HG02870 (cell line): ENCODE measurements around the gene TMIGD3.

Source experiments
- ATAC-seq: cut with Tn5 transposase; IDR thresholded peaks from one replicate; pipeline ENCODE4 v1.9.1; 2021; ENCODE audit warnings: mild to moderate bottlenecking, moderate library complexity; ENCODE audit not compliant: unreplicated experiment

The TMIGD3 gene

DNA sequence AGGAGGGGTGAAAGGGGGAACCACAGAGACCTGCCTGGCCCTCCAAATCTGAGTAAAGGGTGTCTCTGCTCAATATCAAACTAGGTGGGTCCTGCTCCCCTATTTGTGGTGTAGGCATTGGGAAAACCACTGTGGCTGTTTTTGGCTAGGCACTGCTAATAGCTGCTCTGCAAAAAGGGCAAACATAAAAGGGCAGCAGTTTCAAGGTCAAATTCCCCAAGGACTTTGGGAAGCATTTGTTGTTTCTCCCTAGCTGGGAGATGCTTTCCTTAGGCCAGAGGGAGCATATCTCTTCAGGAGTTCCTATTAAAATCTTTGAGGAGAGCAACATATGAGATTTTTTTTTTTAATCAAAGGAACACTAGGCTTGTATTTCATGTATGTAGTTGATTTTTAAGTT lies 27.2 kb downstream of the TMIGD3 start:
- ATAC-seq = no peak

DNA sequence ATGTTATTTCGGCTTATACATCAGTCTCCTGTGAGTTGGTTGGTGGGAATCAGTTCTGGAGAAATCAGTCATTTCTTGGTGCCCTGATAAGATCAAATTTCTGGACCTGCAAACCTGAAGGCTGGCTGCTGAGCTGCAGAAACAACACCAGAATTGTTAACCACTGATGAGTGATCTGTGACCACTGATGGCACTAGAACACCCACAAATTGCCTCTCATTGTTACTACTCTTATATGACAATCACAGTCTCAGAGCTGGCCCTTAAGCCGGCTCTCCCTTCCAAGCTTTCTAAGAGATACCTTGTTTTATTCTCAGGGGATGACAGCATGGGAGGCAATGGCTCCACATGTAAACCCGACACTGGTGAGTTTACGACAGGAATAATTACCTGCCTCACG lies 27.7 kb downstream of the TMIGD3 start:
- no peak for ATAC-seq

DNA sequence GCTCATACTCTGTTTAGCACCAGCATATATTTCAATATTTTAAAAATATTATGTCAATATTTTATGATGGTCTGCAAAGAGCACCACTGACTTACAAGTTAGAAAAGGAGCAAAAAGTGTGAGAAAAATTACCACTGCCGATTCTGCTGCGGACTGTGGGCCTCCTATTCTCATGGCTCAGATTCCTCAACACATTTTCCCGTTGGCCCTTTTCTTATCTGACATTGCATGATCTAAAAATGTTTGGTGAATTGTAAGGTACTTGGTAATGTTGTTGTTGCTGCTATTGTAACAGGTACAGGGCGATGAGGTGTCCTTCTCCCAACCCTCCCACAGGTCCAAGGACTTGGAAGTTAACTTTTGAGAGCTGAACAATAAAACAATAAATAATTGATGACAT lies 28.9 kb downstream of the TMIGD3 start:
- ATAC-seq = no peak

DNA sequence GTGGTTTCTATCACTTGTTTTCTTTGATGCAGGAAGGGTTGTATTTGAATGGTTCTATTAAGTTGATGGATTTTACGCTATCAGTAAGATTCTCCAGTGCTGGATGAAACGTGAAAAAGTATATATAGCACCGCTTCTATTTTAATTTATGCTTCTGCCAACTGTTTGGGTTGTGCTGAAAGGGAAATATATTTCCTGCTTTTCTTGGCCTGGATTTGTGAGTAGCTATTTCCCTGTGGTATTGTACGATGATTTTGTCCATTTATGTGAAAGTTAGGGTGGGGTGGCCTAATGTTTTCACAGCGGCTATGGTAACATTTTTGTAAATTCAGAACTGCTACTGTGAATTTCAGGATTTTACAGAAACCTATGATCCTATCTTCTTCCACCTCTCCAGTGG lies 29.3 kb downstream of the TMIGD3 start:
- ATAC-seq = no peak

DNA sequence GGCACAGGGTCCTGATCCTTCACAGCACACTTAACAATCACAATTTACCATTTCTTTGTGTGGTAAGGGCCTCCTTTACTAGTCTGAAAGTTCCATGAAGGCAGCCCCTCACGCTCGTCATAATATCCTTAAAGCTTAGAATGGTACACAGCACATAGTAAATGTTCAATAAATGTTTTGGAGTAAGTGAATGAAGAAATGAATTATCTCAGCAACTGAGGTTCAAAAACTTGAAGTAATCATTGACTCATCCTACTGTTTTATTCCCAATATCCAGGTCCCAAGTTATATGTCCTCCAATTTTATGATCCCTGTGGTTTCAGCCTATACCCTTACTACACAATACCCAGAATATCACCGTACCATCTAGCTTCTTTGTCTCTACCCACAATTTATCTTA lies 31.9 kb downstream of the TMIGD3 start:
- no peak for ATAC-seq

DNA sequence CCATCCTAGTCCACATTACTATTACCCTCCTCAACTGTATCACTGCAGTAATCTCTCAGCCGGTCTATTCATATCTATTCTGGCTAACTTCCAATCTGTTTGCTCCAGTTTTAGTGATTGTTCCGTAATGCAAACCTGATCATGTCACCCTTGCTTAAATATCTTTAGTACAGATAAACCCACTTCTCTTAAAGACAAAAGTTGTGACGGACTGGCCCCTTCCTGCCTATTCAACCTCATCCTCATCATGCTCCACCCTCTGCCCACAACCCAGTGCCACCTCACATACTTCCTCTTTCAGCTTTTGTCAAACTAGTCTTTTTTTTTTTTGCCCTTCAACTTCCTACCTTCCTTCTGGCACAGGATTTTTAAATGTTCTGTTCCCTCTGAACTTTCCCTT lies 32.4 kb downstream of the TMIGD3 start:
- ATAC-seq = no peak

DNA sequence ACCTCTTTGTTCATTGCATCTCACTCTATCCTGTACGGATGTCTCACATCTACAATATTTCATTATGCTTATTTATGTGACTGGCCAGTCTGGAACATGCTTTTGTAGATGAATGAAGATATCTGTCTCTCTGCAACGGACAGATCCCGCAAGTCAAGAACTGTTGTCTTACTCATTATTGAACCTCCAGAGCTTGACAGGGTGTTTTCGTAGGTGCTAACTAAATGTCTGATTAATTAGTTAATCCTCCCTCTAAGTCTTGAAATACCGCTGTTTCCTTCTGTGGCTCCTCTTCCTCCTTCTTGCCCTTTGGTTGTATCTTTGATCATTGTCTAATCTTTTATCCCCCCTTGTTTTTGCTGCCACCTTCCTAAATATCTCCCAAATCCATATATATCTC lies 32.8 kb downstream of the TMIGD3 start:
- ATAC-seq = no peak

DNA sequence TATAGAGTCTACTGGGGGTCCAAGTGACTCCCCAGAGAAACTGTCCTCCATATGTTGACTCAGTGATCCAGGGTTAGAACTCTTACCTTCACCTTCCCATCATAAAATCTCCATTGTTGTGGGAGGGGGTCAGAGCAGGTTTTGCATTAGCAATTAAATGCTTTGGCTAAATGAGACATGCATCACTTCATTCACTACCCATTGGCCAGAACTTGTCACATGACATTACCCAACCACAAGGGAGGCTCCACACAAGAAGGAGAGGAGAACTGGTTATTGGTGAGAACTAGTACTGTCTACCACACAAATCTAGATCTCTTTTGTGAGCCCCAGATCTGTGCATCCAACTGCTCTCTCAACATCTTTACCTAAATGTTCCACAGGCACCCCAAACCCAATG lies 33.9 kb downstream of the TMIGD3 start:
- ATAC-seq = no peak

DNA sequence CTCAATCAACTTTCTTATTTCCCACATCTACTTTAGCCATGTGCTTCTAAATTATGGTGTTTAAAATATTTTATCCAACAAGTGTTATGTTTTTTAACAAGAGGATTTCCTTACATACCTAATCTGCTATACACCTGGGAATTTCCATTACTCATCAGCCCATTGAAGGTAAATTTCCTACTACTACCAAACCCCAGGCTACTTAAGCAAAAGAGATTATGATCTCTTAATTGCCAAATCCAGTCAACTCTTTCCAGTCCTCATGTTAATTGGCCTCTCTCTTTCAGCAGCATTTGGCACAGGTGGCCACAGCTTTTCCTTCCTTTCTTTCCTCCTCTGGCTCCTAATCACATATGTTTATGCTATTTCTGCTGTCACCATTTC lies 34.7 kb downstream of the TMIGD3 start:
- ATAC-seq = no peak

DNA sequence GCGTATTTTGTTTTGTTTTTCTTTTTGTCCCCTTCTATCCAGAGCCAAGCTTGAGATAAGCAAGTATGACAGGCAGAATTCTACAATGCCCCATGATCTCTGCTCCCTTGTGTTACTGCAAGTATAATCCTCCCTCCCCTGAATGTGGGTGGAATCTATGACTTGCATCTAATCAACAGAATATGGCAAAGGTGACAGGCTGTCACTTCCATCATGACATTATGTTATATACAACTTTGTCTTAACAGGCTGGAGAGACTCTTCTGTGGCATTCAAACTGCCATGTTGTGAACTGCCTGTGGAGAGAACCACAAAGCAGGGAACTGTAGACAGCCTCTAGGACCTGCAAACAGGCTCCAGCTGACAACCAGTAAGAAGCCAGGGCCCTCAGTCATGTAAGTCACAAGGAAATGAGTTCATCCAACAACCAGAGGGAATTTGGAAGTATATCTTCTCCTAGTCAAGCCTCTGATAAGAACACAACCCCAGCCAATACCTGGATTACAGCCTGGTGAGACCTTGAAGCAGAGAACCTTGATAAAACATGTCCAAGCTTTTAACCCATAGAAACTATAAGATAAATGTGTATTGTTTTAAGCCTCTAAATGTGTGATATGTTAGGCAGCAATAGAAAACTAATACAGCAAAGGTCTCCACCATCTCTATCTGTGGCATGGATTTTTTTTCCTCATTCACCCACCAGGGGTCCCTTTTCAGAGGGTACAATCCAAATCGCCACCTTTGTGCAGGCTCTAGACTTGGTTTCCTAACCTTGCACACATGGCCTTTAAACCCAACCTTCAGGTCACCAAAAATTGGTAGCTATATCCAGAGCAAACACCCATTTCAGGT lies 35.3 kb downstream of the TMIGD3 start:
- no peak for ATAC-seq

DNA sequence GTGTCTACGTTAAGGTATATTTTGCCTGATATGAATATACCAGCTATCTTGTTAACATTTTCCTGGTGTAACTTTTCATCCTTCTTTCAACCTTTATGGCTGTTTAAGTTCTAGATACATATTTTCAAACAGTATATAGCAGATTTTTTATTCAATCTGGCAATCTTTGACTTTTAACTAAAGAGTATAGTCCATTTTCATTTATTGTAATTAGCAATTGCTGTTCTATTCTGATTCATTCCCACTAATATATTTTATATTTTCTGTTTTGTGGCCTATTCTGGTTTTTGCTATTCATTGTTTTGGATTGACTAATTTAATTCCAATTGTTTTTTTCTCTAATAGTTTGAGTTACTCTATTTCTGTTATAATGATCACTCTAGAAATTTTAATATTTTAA lies 37.0 kb downstream of the TMIGD3 start:
- no peak for ATAC-seq

DNA sequence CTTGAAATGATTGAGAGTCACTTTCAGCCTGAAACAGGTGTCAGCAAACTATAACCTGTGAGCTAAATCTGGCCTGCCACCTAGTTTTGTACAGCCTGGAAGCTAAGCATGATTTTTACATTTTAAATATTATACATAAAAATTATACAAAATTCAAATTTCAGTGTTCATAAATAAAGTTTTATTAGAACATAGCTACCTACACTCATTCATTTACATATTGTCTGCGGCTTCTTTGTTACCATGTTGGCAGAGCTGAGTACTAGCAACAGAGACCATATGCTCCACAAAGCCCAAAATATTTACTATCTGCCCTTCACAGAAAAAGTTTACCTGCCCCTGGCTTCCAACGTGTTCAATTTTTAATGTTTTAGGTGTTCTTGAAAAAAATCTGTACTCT lies 37.7 kb downstream of the TMIGD3 start:
- no peak for ATAC-seq

DNA sequence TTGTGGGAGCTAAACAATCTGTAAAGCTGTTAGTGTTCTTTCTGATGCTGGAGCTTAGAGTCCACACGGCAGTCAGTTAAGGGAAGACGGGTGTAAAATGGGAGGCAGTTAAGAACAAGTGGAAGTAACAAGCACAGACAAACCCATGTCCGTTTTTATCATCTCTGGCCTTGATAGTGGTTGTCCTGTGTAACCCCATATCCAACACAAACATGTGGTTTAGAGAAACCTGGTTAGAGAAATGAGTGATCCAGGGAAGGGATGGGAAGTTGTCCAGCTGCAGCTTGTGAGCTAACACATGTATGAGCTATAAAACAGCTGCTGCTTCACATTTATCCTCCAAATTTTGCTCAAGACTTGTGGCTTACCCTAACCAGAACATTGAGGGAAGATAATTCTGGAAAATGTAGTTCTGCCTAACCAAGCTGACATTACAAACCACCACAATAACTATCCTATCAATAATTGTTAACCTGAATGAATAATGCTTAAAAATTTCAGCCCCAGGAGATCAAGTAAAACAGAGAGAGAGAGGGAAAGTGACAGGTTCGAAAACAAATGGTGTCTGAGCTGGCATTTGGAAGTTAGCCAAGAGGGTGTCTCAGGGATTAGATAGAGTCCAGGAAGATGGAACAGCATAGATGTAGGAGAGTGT lies 40.3 kb downstream of the TMIGD3 start:
- ATAC-seq = no peak

DNA sequence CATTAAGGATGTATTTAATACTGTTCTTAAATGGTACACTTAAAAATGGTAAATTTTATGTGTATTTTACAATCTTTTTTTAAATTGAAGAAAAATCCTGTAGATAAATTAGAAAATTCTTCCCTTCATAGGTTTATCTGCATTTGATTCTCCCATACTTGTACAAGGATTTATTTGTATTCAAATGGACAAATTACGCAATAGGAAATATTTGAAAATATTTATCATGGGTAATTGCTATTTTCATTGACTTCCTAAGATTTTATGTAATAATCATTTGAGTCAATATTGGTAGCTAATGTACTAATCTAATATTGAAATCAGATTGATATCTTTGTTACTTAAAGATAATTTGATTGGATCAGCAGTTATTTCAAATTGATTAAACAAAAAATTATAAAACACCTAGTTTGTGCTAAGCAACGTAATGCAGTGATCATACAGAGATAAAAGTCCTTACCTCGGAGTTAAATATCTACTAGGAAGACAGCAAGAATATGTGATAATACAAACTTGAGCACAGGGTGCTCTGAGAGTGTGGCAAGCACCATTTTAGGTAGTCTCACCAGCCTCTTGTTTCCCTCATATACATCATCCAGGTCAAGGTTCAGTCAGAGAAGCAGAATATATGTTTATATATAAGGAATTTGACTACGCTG lies 40.9 kb downstream of the TMIGD3 start:
- no peak for ATAC-seq

DNA sequence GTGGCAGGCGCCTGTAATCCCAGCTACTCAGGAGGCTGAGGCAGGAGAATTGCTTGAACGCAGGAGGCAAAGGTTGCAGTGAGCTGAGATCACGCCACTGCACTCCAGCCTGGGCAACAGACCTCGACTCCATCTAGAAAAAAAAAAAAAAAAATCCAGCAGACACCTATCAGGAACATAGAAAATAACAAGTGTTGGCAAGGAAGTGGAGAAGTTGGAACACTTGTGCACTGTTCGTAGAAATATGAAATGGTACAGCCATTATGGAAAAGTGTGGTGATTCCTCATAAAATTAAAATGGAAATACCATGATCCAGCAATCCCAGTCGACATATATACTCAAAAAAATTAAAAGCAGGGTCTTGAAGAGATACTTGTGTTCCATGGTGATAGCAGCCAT lies 41.7 kb downstream of the TMIGD3 start:
- no peak for ATAC-seq

DNA sequence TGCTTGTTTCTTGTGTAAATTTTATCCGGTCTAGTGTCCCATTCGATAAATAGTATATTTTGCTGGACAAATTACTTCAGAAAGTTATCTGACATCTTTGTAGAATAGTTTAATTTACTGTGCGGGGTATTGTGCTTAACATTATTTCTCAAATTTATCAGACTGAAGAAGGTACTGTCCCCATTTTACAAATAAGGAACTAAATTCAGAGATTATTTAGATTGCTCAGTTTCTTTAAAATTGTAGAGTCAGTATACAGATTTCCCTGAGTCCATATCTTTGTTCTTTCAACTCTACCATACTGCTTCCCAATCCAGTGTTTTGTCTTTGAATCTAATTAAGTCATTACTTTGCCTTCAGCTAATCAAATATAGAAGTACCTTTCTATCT lies 47.8 kb downstream of the TMIGD3 start:
- ATAC-seq = no peak

DNA sequence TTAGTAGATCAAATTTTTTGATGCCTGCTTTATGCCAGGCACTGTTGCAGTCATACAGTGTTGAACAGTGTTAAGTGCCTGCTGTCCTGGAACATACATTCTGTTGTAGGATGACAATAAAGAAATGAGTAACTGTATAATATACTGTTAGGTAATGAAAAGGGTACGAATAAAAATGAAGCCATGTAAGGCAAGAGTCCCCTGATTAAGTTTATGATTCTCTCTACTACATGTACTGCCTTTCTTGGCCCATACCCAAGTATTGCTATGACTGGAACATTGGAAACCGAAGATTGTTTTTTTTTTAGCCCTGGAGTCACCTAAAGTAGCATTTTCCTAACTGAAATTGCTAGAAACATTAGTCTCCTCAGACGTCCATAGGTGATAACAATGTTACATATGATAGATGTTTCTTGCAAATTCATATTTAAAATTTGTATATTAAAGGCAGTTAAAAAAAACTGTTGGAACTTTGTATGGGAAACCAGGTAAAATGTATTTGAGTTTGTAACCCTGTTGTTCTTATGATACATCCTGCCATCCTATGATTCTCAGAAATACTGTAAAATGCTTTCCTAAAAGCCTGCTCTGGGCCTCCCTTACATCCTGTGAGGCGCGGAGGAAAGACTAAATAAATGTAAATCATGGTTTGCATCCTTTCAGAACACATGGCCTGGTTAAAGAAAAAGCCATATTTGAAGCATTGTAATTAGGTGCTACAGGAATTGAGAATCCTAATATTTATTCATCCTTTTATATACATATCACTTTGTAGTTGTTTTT lies 48.4 kb downstream of the TMIGD3 start:
- no peak for ATAC-seq

DNA sequence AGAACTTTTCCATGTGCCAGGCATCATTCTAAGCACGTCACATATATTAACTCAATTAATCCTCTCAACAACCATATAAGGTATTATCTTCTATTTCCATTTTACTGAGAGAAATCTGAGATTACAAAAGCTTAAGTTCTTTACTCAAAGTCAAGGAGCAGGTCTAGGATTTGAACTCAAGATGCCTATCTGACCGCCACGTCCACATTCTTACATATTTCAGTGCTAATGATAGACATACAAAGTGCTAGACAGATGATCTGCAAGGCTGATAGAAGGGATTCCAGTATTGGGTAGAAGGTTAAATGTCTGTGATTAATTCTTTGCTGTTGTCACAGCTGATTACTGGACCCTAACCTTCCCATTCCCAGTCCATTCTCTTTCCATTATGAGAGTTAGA lies 49.7 kb downstream of the TMIGD3 start:
- ATAC-seq = no peak

DNA sequence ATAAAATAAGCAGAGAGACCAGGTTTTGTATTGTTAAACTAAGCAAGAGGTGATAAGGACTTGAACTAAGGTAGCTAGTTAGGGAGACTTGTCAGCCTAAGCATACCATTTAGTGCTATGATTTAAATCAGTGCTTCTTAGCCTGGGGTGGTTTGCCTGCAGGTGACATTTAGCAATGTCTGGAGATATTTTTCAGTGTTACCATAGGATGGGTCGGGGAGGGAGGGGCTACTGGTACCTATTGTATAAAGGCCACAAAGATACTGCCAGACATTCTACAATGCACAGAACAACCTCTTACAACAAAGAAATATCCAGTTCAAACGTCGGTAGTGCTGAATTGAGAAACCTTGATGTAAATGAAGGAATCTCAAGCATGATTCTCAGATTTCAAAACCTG lies 50.9 kb downstream of the TMIGD3 start:
- ATAC-seq = no peak

DNA sequence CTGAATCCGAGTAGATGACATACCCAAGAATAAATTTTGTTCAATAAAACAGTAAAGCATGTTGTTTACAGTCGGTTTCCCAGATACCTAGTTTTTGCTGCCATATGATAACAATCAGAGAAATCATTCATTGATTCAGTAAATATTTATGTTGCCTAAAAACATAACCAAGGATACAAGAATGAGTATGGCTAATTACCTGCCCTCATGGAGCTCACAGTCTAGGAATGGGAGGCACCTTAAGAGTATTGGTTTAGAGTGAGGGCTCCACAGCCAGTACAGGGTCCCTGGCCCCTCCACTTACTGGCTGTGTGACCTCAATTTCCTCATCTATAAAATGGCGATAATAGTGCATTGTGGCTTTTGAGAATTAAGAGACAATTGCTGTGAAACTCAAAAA lies 53.2 kb downstream of the TMIGD3 start:
- no peak for ATAC-seq

DNA sequence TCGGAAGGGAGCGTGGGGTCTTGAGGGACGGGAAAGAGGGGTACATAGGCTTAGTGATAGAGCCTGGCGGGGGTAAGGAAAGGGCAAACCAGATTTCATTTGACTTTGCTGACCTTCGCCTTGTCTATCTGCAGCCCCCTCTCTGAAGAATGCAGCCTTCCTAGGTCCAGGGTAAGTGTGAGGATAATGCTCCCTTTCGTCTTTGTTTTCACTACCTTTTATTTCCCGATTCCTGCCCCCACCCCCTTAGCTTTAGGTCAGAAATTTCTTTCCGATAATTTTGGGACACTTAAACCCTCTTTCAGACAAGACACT lies 53.8 kb downstream of the TMIGD3 start:
- ATAC-seq = no peak
